VCaP (cell line): ENCODE results near the gene EPN3.

ENCODE experiments used
- H3K27ac ChIP-seq: fragments of 450-650 bp; 2 replicates; pipeline ENCODE4 v1.5.1; 2017
- TF ChIP-seq, protein P1 (sequence below): fragments of 450-650 bp; conservative IDR thresholded peaks from 2 replicates; pipeline ENCODE4 v1.5.1; 2017; ENCODE audit warnings: mild to moderate bottlenecking, moderate library complexity

Gene EPN3

DNA sequence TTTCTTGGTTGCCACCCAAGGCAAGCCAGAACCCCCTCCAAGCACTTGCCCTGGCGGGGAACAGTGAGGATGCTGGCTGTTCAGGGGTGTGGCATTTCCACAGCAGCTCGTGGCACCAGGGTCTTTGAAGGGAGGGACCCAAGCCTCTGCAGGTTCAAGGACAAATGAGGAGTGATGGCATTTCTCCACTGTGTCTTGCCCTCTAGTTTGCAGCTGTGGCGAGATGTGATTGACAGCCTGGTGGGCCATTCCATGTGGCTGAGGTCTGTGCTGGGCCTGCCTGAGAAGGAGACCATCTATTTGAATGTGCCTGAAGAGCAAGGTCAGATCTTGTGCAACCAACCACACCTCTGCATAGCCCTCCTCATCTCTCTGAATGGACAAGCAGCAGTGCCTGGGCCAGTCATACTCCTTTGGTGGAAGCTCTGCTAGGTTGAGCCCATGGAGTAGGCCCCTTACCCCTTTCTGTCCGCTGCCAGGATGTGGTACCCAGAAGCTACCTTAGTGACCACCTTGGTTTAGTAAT, 4.5 kb upstream of the EPN3 start:
- TF ChIP-seq, protein P1, sequence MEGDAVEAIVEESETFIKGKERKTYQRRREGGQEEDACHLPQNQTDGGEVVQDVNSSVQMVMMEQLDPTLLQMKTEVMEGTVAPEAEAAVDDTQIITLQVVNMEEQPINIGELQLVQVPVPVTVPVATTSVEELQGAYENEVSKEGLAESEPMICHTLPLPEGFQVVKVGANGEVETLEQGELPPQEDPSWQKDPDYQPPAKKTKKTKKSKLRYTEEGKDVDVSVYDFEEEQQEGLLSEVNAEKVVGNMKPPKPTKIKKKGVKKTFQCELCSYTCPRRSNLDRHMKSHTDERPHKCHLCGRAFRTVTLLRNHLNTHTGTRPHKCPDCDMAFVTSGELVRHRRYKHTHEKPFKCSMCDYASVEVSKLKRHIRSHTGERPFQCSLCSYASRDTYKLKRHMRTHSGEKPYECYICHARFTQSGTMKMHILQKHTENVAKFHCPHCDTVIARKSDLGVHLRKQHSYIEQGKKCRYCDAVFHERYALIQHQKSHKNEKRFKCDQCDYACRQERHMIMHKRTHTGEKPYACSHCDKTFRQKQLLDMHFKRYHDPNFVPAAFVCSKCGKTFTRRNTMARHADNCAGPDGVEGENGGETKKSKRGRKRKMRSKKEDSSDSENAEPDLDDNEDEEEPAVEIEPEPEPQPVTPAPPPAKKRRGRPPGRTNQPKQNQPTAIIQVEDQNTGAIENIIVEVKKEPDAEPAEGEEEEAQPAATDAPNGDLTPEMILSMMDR, result no peak
- no peak overlapping the region for H3K27ac ChIP-seq

DNA sequence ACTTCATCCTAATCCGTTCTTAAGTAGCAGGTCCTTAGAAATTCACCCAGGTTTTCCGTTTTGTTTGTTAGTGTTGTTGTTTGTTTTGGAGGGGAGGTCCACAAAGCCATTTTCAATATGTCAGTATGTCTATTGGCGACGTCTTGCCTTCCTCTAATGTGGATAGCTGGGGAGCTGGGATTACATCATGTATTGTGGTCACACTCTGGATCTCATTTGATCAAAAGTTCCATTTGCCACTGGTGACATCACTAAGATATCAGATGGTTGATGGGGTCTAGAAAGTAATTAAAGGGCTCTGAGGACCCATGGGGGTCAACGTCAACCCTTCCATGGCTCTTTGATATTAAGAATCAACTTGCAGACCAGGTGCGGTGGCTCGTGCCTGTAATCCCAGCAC, 2.7 kb upstream of the EPN3 start:
- H3K27ac ChIP-seq, result no peak overlapping the region
- TF ChIP-seq, protein P1, result no peak

DNA sequence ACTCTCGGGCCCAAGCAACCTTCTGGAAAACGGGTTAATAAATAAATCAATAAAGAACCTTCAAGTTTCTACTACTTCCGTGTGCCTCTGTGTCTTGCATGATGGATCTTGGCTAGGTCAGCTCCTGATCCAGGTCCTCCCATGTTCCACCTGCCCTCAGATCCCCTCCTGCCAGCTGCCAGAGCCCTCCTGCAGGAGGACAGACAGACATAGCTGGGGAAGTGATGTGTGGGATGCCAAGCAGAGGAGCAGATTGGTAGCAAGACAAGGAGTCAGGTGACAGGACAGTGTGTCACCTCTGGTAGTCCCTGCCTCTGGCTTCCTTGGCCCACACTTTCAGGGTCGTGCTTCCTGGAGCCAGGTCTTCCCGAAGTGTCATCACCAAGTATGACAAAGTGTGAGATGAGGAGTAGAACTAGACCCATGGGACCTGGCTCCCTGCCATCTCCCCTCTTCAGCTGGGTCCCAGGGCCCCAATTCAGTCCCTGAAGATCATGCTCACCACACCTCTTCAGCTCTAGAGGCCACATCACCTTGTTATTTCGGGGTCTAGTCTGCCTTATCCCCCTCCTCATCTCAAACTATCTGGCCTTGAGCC, 1.0 kb upstream of the EPN3 start:
- H3K27ac ChIP-seq, result peak overlapping the region; percentile 100
- TF ChIP-seq, protein P1, result no peak

DNA sequence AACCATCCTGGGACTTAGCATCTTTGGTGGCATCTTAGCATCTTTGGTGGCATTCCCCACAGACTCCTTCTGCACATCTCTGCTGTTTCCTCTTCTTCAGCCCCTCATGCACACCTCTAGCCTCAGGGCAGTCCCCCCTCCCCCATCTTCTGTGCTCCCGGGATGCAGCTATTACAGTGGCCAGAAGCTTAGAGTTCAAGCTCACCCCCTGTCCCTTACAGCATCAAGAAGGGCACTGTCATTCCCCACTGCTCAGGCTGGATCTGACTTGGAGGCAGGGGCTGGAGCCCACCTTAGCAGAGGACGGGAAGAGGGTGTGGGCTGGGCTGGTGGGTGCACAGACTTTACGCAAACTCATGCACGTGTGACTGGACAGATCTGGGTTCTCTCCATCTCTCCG, 650 bp downstream of the EPN3 start:
- H3K27ac ChIP-seq, result peak overlapping the region; percentile 100
- TF ChIP-seq, protein P1, result no peak

- H3K27ac ChIP-seq, result peak overlapping the region; percentile 100
- TF ChIP-seq, protein P1, result no peak
These were observed 1.2 kb downstream of the EPN3 start for GRCh38 chr17:50533720-50534148.

GRCh38 chr17:50534222-50534978, 1.9 kb downstream of the EPN3 start:
- TF ChIP-seq, protein P1, result peak; percentile 73

GRCh38 chr17:50534979-50535326, 2.4 kb downstream of the EPN3 start:
- H3K27ac ChIP-seq, result peak overlapping the region; percentile 100

More at GRCh38 chr17:50534222-50534978, 1.9 kb downstream of the EPN3 start:
- H3K27ac ChIP-seq, result peak overlapping the region; percentile 100

More at GRCh38 chr17:50534979-50535326, 2.4 kb downstream of the EPN3 start:
- TF ChIP-seq, protein P1, result no peak
